IMR-90 (cell line): ENCODE data around the gene KRTAP1-5. TPM values are rescaled to one million over a fixed set of nuclear protein-coding genes. Genes with fewer than 3 reads are reported as not detected.

ENCODE experiments used
- ATAC-seq: fragments of 200-7000 bp; cut with Tn5 transposase; 2 replicates; pipeline ENCODE4 v1.9.1; 2020; ENCODE audit warnings: low read depth, mild to moderate bottlenecking, moderate library complexity
- BruUV-seq: library from RNA; stranded (reverse); fragments of 400-500 nt; replicated peaks from 2 replicates; lab custom pipeline; 2021; lab: Mats Ljungman, UMichigan
- CTCF ChIA-PET: fragments of 300-600 bp; formaldehyde crosslinking; extraction: SDS; loops from one replicate; lab custom pipeline; 2021; ENCODE audit warnings: antibody characterized with exemption; lab: Yijun Ruan, JAX
- POLR2A ChIA-PET: fragments of 300-600 bp; sonication (Branson Sonifier 250); formaldehyde crosslinking; loops from one replicate; lab custom pipeline; 2022; ENCODE audit warnings: antibody characterized with exemption; ENCODE audit not compliant: unreplicated experiment; lab: Charles Lee
- DNase-seq: peaks from one replicate; pipeline ENCODE4 v3.0.0; 2013
- H2AFZ ChIP-seq: replicated peaks from 2 replicates; pipeline ENCODE3; 2013; ENCODE audit warnings: low read length, mild to moderate bottlenecking; ENCODE audit not compliant: poor library complexity
- H2AK5ac ChIP-seq: 2 replicates; pipeline ENCODE4 v1.6.1; 2013; ENCODE audit warnings: low read depth, low read length, inconsistent platforms
- H2AK9ac ChIP-seq: replicated peaks from 2 replicates; pipeline ENCODE3; 2013; ENCODE audit warnings: mild to moderate bottlenecking, low read depth, low read length, moderate library complexity; ENCODE audit not compliant: poor library complexity
- H2BK120ac ChIP-seq: 2 replicates; pipeline ENCODE4 v1.6.1; 2013; ENCODE audit warnings: low read depth, low read length, inconsistent platforms
- H2BK15ac ChIP-seq: 3 replicates; pipeline ENCODE4 v1.6.1; 2013; ENCODE audit warnings: low read depth, low read length, inconsistent platforms
- H2BK20ac ChIP-seq: 2 replicates; pipeline ENCODE4 v1.6.1; 2013; ENCODE audit warnings: low read depth, mild to moderate bottlenecking, inconsistent platforms, low read length, moderate library complexity
- H2BK5ac ChIP-seq: 2 replicates; pipeline ENCODE4 v1.6.1; 2013; ENCODE audit warnings: mild to moderate bottlenecking, low read depth, low read length, inconsistent platforms; ENCODE audit not compliant: poor library complexity, severe bottlenecking
- H3K14ac ChIP-seq: replicated peaks from 2 replicates; pipeline ENCODE4 v1.6.1; 2013; ENCODE audit warnings: low read depth, low read length, inconsistent platforms
- H3K18ac ChIP-seq: 2 replicates; pipeline ENCODE4 v1.6.1; 2013; ENCODE audit warnings: low read depth, low read length, control low read depth
- H3K23ac ChIP-seq: 2 replicates; pipeline ENCODE4 v1.6.1; 2013; ENCODE audit warnings: low read depth, low read length, inconsistent platforms
- H3K27ac ChIP-seq: 2 replicates; pipeline ENCODE4 v1.5.1; 2013; ENCODE audit warnings: mild to moderate bottlenecking, control low read depth, low read length; ENCODE audit not compliant: insufficient read depth
- H3K27me3 ChIP-seq: 2 replicates; pipeline ENCODE4 v1.6.1; 2013; ENCODE audit warnings: low read length; ENCODE audit not compliant: control insufficient read depth, insufficient read depth
- H3K36me3 ChIP-seq: 2 replicates; pipeline ENCODE4 v1.6.1; 2013; ENCODE audit warnings: low read length, mixed read lengths; ENCODE audit not compliant: control insufficient read depth, insufficient read depth
- H3K4ac ChIP-seq: 2 replicates; pipeline ENCODE4 v1.6.1; 2013; ENCODE audit warnings: low read depth, low read length, inconsistent platforms
- H3K4me1 ChIP-seq: 2 replicates; pipeline ENCODE4 v1.6.1; 2013; ENCODE audit warnings: low read length, mixed read lengths; ENCODE audit not compliant: control insufficient read depth, insufficient read depth
- H3K4me2 ChIP-seq: 2 replicates; pipeline ENCODE4 v1.6.1; 2013; ENCODE audit warnings: low read depth, mild to moderate bottlenecking, control low read depth, low read length, moderate library complexity
- H3K4me3 ChIP-seq: 2 replicates; pipeline ENCODE4 v1.5.1; 2013; ENCODE audit warnings: low read depth, mild to moderate bottlenecking, control low read depth, low read length, moderate library complexity; ENCODE audit not compliant: insufficient read depth
- H3K56ac ChIP-seq: 2 replicates; pipeline ENCODE4 v1.6.1; 2013; ENCODE audit warnings: low read length, inconsistent platforms; ENCODE audit not compliant: insufficient read depth; ENCODE audit errors: extremely low read depth
- H3K79me1 ChIP-seq, 2 experiments: 2 replicates each; pipeline ENCODE4 v1.6.1; 2013; ENCODE audit warnings: low read length in 2 of 2, inconsistent platforms in 1 of 2, low read depth in 1 of 2
- H3K9ac ChIP-seq: 2 replicates; pipeline ENCODE4 v1.6.1; 2013; ENCODE audit warnings: low read depth, low read length, control low read depth
- H3K9me1 ChIP-seq: 2 replicates; pipeline ENCODE4 v1.6.1; 2013; ENCODE audit warnings: low read length, inconsistent platforms; ENCODE audit not compliant: insufficient read depth
- H3K9me3 ChIP-seq: 2 replicates; pipeline ENCODE4 v1.6.1; 2013; ENCODE audit warnings: low read length; ENCODE audit not compliant: control insufficient read depth, insufficient read depth
- H4K20me1 ChIP-seq: 2 replicates; pipeline ENCODE4 v1.6.1; 2013; ENCODE audit warnings: low read length, inconsistent platforms; ENCODE audit not compliant: insufficient read depth
- H4K5ac ChIP-seq: 2 replicates; pipeline ENCODE4 v1.6.1; 2013; ENCODE audit warnings: mild to moderate bottlenecking, low read depth, low read length, control low read depth
- H4K8ac ChIP-seq, 2 experiments: 2 replicates each; pipeline ENCODE4 v1.6.1; 2013; ENCODE audit warnings: low read depth in 2 of 2, low read length in 2 of 2, control low read depth in 1 of 2, inconsistent platforms in 1 of 2
- H4K91ac ChIP-seq: 2 replicates; pipeline ENCODE4 v1.6.1; 2013; ENCODE audit warnings: low read depth, low read length, inconsistent platforms; ENCODE audit not compliant: insufficient read depth
- CEBPB ChIP-seq: IDR thresholded peaks from 2 replicates; pipeline ENCODE4 v1.6.1; 2012; ENCODE audit warnings: low read depth, low read length, improper control_type of control experiment
- MAZ ChIP-seq: IDR thresholded peaks from 2 replicates; pipeline ENCODE4 v1.6.1; 2012; ENCODE audit warnings: low read depth, mild to moderate bottlenecking, low read length, improper control_type of control experiment, moderate library complexity, borderline replicate concordance
- RAD21 ChIP-seq: IDR thresholded peaks from 2 replicates; pipeline ENCODE4 v1.6.1; 2012; ENCODE audit warnings: low read length, improper control_type of control experiment
- RCOR1 ChIP-seq: IDR thresholded peaks from 2 replicates; pipeline ENCODE4 v1.6.1; 2012; ENCODE audit warnings: mild to moderate bottlenecking, low read length, improper control_type of control experiment; ENCODE audit not compliant: insufficient replicate concordance
- RFX5 ChIP-seq: IDR thresholded peaks from 2 replicates; pipeline ENCODE4 v1.8.0; 2012; ENCODE audit warnings: low read depth, mild to moderate bottlenecking, low read length, moderate library complexity
- SMC3 ChIP-seq: fragments of 150-350 bp; IDR thresholded peaks from 2 replicates; pipeline ENCODE4 v1.6.1; 2016; ENCODE audit warnings: low read depth, mild to moderate bottlenecking, antibody characterized with exemption, low read length, moderate library complexity
- WGBS, 2 experiments: methylation state at CpG; one replicate each; pipeline versions ENCODE4 v1.1.5 to v1.1.7; 2013; ENCODE audit warnings: missing lambda C conversion rate in 2 of 2; ENCODE audit not compliant: insufficient read length in 1 of 2; ENCODE audit errors: extremely low coverage in 2 of 2; 5-methylcytosine and 5-hydroxymethylcytosine counted together
- dilution Hi-C: fragments of 300-500 bp; cut with HindIII; formaldehyde crosslinking; loops from one replicate; pipeline ENCODE4 v1.14.3; 2018; ENCODE audit warnings: low sequenced_read_pairs; ENCODE audit not compliant: unreplicated experiment
- in situ Hi-C: fragments of 300-500 bp; cut with MboI; formaldehyde crosslinking; loops from 3 replicates; pipeline ENCODE4 v1.14.3; 2019; ENCODE audit warnings: low sequenced_read_pairs, inconsistent platforms, mixed read lengths
- intact Hi-C: fragments of 100-400 bp; cut with micrococcal nuclease; formaldehyde crosslinking; loops from 2 replicates; pipeline ENCODE4 v1.10.0; 2022
- polyA plus RNA-seq, 3 experiments: library from polyadenylated mRNA; depleted of rRNA; stranded (reverse); fragments of >200 nt; gene quantifications; 2 replicates each; pipeline ENCODE4 v1.2.3, GENCODE V29; 2012; ENCODE audit warnings: low replicate concordance in 1 of 3
- total RNA-seq: library from RNA; depleted of rRNA; stranded (reverse); fragments of >200 nt; gene quantifications from 2 replicates; pipeline ENCODE4 v1.2.3, GENCODE V29; 2012
- TF ChIP-seq, protein P1 (sequence below): conservative IDR thresholded peaks from 2 replicates; pipeline ENCODE4 v1.5.1; 2012; ENCODE audit warnings: mild to moderate bottlenecking, low read depth, low read length, improper control_type of control experiment

The KRTAP1-5 gene
- total and polyA plus RNA-seq, 2 of the 4 experiments (the other 2 are of a cell fraction): 27.0 to 34.8 TPM

DNA sequence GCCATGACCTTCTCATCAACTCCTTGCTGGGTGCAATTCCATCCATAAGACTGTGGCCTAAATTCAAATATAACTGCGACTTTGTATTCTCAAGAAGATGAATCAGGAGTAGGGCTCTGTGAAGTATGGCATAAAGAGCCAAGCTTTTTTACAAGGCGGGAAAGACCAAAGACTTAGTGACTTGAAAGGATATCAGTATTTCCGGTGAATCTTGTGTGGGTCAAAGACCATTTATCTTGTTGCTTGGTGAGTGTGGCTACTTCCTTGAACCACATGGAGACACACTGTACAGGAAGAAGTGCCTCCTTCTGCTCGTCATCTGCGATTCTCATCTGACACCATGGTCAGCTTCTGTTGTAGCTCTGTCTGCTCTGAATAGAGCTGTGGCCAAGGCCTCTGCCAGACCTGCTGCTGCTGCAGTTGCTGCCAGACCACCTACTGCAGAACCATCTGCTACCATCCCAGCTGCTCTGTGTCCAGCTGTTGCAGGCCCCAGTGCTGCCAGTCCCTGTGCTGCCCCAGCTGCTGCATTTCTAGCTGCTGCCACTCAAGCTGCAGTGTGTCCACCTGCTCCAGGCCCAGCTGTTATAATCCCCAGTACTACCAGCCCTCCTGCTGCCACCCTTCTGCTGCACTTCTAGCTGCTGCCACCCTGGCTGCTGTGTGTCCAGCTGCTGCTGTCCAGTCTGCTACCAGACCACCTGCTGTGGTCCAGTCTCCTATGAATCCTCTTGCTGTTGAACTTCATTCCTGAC lies 44.8 kb upstream of the KRTAP1-5 start:
- H3K23ac ChIP-seq: no peak overlapping the region
- H2BK120ac ChIP-seq: peak overlapping the region; percentile 56
- no peak overlapping the region for H3K18ac ChIP-seq
- no peak overlapping the region for H4K5ac ChIP-seq
- H3K4me1 ChIP-seq: no peaks in the 10 kb centered on the region; the same call in 1 of the 2 replicates
- H3K4me2 ChIP-seq: no peak overlapping the region
- ChIA-PET CTCF (no interaction called here), POLR2A (no interaction called here)
- H2AK5ac ChIP-seq: peak overlapping the region; percentile 66
- H3K9ac ChIP-seq: no peak overlapping the region
- BruUV-seq: no TSS peak
- no peak for TF ChIP-seq MAZ
- no peak for TF ChIP-seq CEBPB
- no peak for TF ChIP-seq SMC3
- TF ChIP-seq RCOR1: no peak
- no peak for TF ChIP-seq RFX5
- TF ChIP-seq RAD21: no peak
- TF ChIP-seq, protein P1, sequence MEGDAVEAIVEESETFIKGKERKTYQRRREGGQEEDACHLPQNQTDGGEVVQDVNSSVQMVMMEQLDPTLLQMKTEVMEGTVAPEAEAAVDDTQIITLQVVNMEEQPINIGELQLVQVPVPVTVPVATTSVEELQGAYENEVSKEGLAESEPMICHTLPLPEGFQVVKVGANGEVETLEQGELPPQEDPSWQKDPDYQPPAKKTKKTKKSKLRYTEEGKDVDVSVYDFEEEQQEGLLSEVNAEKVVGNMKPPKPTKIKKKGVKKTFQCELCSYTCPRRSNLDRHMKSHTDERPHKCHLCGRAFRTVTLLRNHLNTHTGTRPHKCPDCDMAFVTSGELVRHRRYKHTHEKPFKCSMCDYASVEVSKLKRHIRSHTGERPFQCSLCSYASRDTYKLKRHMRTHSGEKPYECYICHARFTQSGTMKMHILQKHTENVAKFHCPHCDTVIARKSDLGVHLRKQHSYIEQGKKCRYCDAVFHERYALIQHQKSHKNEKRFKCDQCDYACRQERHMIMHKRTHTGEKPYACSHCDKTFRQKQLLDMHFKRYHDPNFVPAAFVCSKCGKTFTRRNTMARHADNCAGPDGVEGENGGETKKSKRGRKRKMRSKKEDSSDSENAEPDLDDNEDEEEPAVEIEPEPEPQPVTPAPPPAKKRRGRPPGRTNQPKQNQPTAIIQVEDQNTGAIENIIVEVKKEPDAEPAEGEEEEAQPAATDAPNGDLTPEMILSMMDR: no peak
- no peak for DNase-seq
- intact Hi-C loops: no loop called here
- no peaks in the 10 kb centered on the region for H3K9me3 ChIP-seq
- no peak overlapping the region for H3K56ac ChIP-seq
- dilution Hi-C loops: no loop called here
- H3K9me1 ChIP-seq: peaks cover 4% of the 10 kb centered on the region; the same call in 1 of the 2 replicates
- ATAC-seq: no peak
- no peaks in the 10 kb centered on the region for H3K79me1 ChIP-seq
- WGBS, 2 experiments: no CpG with 5 or more reads among the region's 5 CpGs
- peak overlapping the region; percentile 42 for H2BK20ac ChIP-seq
- no peaks in the 10 kb centered on the region for H4K20me1 ChIP-seq
- H2AK9ac ChIP-seq: no peak overlapping the region
- peak overlapping the region; percentile 57 for H4K91ac ChIP-seq
- H3K14ac ChIP-seq: peak overlapping the region; percentile 22; the same call in 1 of the 2 replicates
- H3K36me3 ChIP-seq: no peaks in the 10 kb centered on the region
- peak overlapping the region; percentile 60; the same call in 1 of the 3 replicates for H2BK15ac ChIP-seq
- H2BK5ac ChIP-seq: peak overlapping the region; percentile 6
- no peak overlapping the region for H3K4me3 ChIP-seq
- peak overlapping the region; percentile 41 for H3K4ac ChIP-seq
- H4K8ac ChIP-seq: no peak overlapping the region
- H3K27me3 ChIP-seq: no peaks in the 10 kb centered on the region
- in situ Hi-C loops: no loop called here
- no peak overlapping the region for H3K27ac ChIP-seq
- peak overlapping the region; percentile 46 for H2AFZ ChIP-seq
